NCI-H1105 (cell line): Measurements from ENCODE around the gene ENTPD6.
A peak's percentile ranks its signal among the peaks of the same experiment; 100 is the strongest.
"Not testable (repeated sequence)": the region's sequence is repeated elsewhere in the genome, so short reads cannot be mapped to it uniquely, and the experiment has no call there.

Source experiments
- DNase-seq: peaks from one replicate; lab custom pipeline; 2025; lab: John Stamatoyannopoulos, UW

Gene ENTPD6

GRCh38 chr20:25195014-25195961, at the start of gene ENTPD6:
Gene ENTPD6, plus strand, starts transcription at chr20:25195712. Its CDS starts 10,825 bp downstream, at chr20:25206537.
- peak; percentile 92 for DNase-seq

- no peak for DNase-seq
Observed at GRCh38 chr20:25146976-25147375, 48.5 kb upstream of the ENTPD6 start.

GRCh38 chr20:25147716-25148115, 47.8 kb upstream of the ENTPD6 start:
- no peak for DNase-seq

- no peak for DNase-seq
Observed at GRCh38 chr20:25148181-25148981, 47.1 kb upstream of the ENTPD6 start.

DNA sequence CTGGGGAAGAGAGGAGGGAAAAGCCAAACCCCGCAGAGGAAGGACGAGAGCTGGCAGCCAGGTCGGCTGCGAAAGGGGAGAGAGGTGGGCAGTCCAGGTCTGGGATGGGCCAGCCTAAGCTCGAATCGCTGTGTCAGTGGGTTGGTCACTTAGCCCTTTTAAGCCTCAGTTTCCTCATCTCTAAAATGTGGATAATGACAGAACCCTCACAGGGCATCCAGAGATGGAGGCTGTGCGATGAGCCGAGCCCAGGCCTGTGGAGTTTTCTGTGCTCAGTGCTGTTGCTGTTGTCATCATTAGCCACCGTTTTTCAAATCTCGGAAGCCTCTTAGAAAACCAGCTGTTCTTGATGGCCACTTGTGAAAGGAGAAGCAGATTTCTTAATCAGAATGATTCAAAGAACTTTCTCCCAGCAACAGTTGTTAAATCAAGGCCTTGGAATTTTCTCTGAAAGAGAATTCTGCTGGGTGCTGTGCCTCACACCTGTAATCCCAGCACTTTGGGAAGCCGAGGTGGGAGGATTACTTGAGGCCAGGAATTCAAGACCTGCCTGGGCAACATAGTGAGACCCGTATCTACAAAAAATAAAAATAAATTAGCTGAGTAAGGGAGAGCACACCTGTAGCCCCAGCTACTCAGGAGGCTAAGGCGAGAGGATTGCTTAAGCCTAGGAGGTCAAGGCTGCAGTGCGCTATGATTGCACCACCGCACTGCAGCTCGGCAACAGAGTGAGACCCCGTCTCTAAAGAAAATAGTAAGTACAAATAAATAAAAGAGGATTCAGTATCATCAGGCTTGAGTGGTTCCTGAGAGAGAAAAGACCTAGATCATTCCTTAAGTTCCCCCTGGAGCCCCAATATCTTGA, 46.3 kb upstream of the ENTPD6 start:
- no peak for DNase-seq

DNA sequence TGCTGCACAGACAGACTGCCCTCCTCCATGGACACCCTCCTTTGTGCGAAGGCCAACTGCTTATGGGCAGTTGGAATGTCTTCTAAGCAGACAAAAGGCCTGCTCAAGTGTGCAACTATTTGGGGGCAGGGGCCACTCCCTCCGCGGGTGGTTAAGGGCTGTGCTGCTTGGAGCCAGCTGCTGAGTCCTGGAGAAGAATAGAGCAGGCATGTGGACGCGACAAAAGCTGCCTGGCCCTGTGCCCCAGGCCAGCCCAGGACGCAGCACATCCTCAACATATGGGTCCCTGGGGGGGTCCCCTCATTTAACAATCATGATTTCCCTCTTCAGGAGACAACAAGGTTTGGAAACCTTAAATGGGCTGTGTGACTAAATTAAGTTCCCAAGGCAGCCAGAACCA, 45.5 kb upstream of the ENTPD6 start:
- DNase-seq, result no peak

- no peak for DNase-seq
Observed at GRCh38 chr20:25158043-25158442, 37.5 kb upstream of the ENTPD6 start.

DNA sequence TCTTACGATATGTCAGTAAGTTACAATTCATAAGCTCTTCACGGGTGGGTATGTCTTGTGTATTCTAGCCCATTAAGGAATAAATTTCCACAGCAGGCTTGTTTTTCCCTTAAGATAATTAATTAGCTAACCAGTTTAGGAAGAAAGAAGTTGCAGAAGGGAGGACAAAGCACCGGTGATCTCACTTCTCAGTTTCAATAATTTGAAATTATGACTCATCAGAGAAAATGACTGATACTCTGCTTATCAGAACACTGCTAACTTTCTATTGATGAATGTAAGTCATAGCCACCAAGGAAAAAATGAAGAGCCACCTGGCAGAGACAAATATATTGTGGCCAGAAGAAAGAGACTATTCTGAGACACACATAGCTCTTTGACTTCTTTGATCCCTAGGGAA, 35.0 kb upstream of the ENTPD6 start:
- DNase-seq, result no peak

DNA sequence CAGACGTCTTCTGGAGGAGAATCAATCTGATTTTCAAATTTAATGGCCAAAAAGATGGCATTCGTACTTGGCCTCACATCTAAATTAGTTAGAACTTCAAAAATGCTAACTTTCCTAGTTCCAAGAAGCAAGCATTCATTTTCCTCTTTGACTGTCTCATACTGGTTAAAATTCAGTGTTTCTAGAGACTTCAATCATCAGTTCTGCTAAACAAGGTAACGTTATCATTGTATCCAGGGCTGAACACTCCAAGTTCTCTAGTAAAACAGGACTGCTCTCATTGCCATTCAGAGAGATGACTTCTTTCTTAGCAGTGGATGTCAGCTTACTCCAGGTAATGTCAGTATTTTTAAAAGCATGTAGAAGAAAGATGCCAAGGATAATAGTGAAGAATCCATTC, 34.6 kb upstream of the ENTPD6 start:
- no peak for DNase-seq

GRCh38 chr20:25165128-25165527, 30.4 kb upstream of the ENTPD6 start:
- no peak for DNase-seq

DNA sequence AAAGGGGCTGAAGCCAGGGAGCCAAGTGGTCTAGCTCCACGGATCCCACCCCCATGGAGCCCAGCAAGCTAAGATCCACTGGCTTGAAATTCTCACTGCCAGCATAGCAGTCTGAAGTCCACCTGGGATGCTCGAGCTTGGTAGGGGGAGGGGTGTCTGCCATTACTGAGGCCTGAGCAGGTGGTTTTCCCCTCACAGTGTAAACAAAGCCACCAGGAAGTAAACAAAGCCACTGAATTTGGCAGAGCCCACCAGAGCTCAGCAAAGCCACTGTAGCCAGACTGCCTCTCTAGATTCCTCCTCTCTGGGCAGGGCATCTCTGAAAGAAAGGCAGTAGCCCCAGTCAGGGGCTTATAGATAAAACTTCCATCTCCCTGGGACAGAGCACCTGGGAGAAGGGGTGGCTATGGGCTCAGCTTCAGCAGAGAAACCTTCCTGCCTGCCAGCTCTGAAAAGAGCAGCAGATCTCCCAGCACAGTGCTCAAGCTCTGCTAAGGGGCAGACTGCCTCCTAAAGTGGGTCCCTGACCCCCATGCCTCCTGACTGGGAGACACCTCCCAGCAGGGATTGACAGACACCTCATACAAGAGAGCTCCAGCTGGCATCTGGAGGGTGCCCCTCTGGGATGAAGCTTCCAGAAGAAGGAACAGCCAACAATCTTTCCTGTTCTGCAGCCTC, 29.3 kb upstream of the ENTPD6 start:
- peak; percentile 62 for DNase-seq

DNA sequence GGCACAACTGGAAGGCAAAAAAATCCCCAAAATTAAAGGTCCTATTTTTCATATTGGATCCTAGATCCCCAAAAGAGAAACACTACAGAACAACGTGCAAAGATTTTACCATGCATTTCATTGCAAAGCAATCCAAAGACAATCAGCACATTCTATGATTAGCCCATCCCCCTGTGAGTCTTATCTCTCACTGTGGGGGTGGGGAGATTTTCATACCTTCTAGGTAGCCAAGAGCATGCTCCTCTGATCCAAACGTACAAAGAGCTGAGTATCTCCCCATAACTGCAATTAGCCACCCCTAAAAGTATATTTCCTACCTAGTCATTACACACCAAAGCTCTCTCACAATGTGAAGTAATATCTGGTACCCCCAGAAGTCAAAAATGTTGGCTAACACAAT, 22.2 kb upstream of the ENTPD6 start:
- no peak for DNase-seq

- DNase-seq, result no peak
Observed at GRCh38 chr20:25173886-25174308, 21.6 kb upstream of the ENTPD6 start.

- DNase-seq, result no peak
Observed at GRCh38 chr20:25176184-25176583, 19.3 kb upstream of the ENTPD6 start.

DNA sequence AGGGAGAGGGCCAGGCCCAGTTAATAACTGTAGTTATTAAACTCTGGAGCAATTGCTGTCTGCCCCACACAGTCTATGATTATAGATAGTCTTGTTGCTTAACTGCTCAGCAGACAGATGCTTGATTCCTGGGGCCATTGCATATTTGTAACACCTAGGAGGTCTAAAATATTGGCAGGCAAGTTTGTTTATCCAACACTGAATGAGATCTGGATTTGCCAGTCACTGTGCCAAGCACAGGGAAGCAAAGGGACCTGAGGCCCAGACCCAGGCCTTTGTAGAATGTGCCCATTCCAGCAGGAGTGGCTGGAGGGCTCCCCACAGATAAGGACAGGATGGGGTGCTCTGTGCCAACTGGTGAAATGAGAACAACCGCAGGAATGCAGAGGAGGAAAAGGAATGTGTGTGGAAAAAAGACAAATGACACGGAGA, 17.6 kb upstream of the ENTPD6 start:
- no peak for DNase-seq

GRCh38 chr20:25178563-25179438, 16.7 kb upstream of the ENTPD6 start:
- DNase-seq, result peak; percentile 46

- no peak for DNase-seq
Observed at GRCh38 chr20:25179439-25180089, 15.9 kb upstream of the ENTPD6 start.

DNA sequence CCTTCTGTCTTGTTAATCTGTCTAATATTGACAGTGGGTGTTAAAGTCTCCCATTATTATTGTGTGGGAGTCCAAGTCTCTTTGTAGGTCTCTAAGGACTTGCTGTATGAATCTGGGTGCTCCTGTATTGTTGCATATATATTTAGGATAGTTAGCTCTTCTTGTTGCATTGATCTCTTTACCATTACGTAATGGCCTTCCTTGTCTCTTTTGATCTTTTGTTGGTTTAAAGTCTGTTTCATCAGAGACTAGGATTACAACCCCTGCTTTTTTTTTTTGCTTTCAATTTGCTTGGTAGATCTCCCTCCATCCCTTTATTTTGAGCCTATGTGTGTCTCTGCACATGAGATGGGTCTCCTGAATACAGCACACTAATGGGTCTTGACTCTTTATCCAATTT, 11.1 kb upstream of the ENTPD6 start:
- not testable (repeated sequence) for DNase-seq

DNA sequence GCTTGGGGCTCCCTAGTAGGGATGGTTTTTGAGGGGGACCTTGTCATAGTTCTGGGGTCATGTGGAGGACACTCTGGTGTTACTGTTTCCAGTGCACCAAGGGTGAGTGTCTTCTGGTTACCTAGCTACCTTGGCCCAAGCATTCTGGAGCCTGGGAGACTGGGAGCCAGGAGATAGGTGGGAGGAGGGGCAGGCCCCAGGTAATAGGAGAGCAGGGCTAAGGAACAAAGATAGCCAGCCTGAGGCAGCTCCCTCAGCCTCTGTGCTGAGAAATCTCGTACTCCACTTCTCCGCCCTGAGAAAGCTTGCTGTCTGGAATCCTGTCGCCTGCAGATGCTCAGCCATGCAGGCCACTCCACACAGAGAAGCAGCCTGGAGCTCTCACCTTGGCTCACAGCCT, 8.3 kb upstream of the ENTPD6 start:
- DNase-seq, result no peak

GRCh38 chr20:25187635-25188034, 7.9 kb upstream of the ENTPD6 start:
- DNase-seq, result no peak
